IMR-90 (cell line): ENCODE data around the gene SIRT2. TPM values are rescaled to one million over a fixed set of nuclear protein-coding genes. Genes with fewer than 3 reads are reported as not detected.
A peak's percentile ranks its signal among the peaks of the same experiment; 100 is the strongest.

Experiments used
- ATAC-seq: fragments of 200-7000 bp; cut with Tn5 transposase; 2 replicates; pipeline ENCODE4 v1.9.1; 2020; ENCODE audit warnings: low read depth, mild to moderate bottlenecking, moderate library complexity
- BruUV-seq: library from RNA; stranded (reverse); fragments of 400-500 nt; replicated peaks from 2 replicates; lab custom pipeline; 2021; lab: Mats Ljungman, UMichigan
- CTCF ChIA-PET: fragments of 300-600 bp; formaldehyde crosslinking; extraction: SDS; loops from one replicate; lab custom pipeline; 2021; ENCODE audit warnings: antibody characterized with exemption; lab: Yijun Ruan, JAX
- POLR2A ChIA-PET: fragments of 300-600 bp; sonication (Branson Sonifier 250); formaldehyde crosslinking; loops from one replicate; lab custom pipeline; 2022; ENCODE audit warnings: antibody characterized with exemption; ENCODE audit not compliant: unreplicated experiment; lab: Charles Lee
- DNase-seq: peaks from one replicate; pipeline ENCODE4 v3.0.0; 2013
- H2AFZ ChIP-seq: replicated peaks from 2 replicates; pipeline ENCODE3; 2013; ENCODE audit warnings: low read length, mild to moderate bottlenecking; ENCODE audit not compliant: poor library complexity
- H2AK5ac ChIP-seq: 2 replicates; pipeline ENCODE4 v1.6.1; 2013; ENCODE audit warnings: low read depth, low read length, inconsistent platforms
- H2AK9ac ChIP-seq: replicated peaks from 2 replicates; pipeline ENCODE3; 2013; ENCODE audit warnings: mild to moderate bottlenecking, low read depth, low read length, moderate library complexity; ENCODE audit not compliant: poor library complexity
- H2BK120ac ChIP-seq: 2 replicates; pipeline ENCODE4 v1.6.1; 2013; ENCODE audit warnings: low read depth, low read length, inconsistent platforms
- H2BK15ac ChIP-seq: 3 replicates; pipeline ENCODE4 v1.6.1; 2013; ENCODE audit warnings: low read depth, low read length, inconsistent platforms
- H2BK20ac ChIP-seq: 2 replicates; pipeline ENCODE4 v1.6.1; 2013; ENCODE audit warnings: low read depth, mild to moderate bottlenecking, inconsistent platforms, low read length, moderate library complexity
- H2BK5ac ChIP-seq: 2 replicates; pipeline ENCODE4 v1.6.1; 2013; ENCODE audit warnings: mild to moderate bottlenecking, low read depth, low read length, inconsistent platforms; ENCODE audit not compliant: poor library complexity, severe bottlenecking
- H3K14ac ChIP-seq: replicated peaks from 2 replicates; pipeline ENCODE4 v1.6.1; 2013; ENCODE audit warnings: low read depth, low read length, inconsistent platforms
- H3K18ac ChIP-seq: 2 replicates; pipeline ENCODE4 v1.6.1; 2013; ENCODE audit warnings: low read depth, low read length, control low read depth
- H3K23ac ChIP-seq: 2 replicates; pipeline ENCODE4 v1.6.1; 2013; ENCODE audit warnings: low read depth, low read length, inconsistent platforms
- H3K27ac ChIP-seq: 2 replicates; pipeline ENCODE4 v1.5.1; 2013; ENCODE audit warnings: mild to moderate bottlenecking, control low read depth, low read length; ENCODE audit not compliant: insufficient read depth
- H3K27me3 ChIP-seq: 2 replicates; pipeline ENCODE4 v1.6.1; 2013; ENCODE audit warnings: low read length; ENCODE audit not compliant: control insufficient read depth, insufficient read depth
- H3K36me3 ChIP-seq: 2 replicates; pipeline ENCODE4 v1.6.1; 2013; ENCODE audit warnings: low read length, mixed read lengths; ENCODE audit not compliant: control insufficient read depth, insufficient read depth
- H3K4ac ChIP-seq: 2 replicates; pipeline ENCODE4 v1.6.1; 2013; ENCODE audit warnings: low read depth, low read length, inconsistent platforms
- H3K4me1 ChIP-seq: 2 replicates; pipeline ENCODE4 v1.6.1; 2013; ENCODE audit warnings: low read length, mixed read lengths; ENCODE audit not compliant: control insufficient read depth, insufficient read depth
- H3K4me2 ChIP-seq: 2 replicates; pipeline ENCODE4 v1.6.1; 2013; ENCODE audit warnings: low read depth, mild to moderate bottlenecking, control low read depth, low read length, moderate library complexity
- H3K4me3 ChIP-seq: 2 replicates; pipeline ENCODE4 v1.5.1; 2013; ENCODE audit warnings: low read depth, mild to moderate bottlenecking, control low read depth, low read length, moderate library complexity; ENCODE audit not compliant: insufficient read depth
- H3K56ac ChIP-seq: 2 replicates; pipeline ENCODE4 v1.6.1; 2013; ENCODE audit warnings: low read length, inconsistent platforms; ENCODE audit not compliant: insufficient read depth; ENCODE audit errors: extremely low read depth
- H3K79me1 ChIP-seq, 2 experiments: 2 replicates each; pipeline ENCODE4 v1.6.1; 2013; ENCODE audit warnings: low read length in 2 of 2, inconsistent platforms in 1 of 2, low read depth in 1 of 2
- H3K9ac ChIP-seq: 2 replicates; pipeline ENCODE4 v1.6.1; 2013; ENCODE audit warnings: low read depth, low read length, control low read depth
- H3K9me1 ChIP-seq: 2 replicates; pipeline ENCODE4 v1.6.1; 2013; ENCODE audit warnings: low read length, inconsistent platforms; ENCODE audit not compliant: insufficient read depth
- H3K9me3 ChIP-seq: 2 replicates; pipeline ENCODE4 v1.6.1; 2013; ENCODE audit warnings: low read length; ENCODE audit not compliant: control insufficient read depth, insufficient read depth
- H4K20me1 ChIP-seq: 2 replicates; pipeline ENCODE4 v1.6.1; 2013; ENCODE audit warnings: low read length, inconsistent platforms; ENCODE audit not compliant: insufficient read depth
- H4K5ac ChIP-seq: 2 replicates; pipeline ENCODE4 v1.6.1; 2013; ENCODE audit warnings: mild to moderate bottlenecking, low read depth, low read length, control low read depth
- H4K8ac ChIP-seq, 2 experiments: 2 replicates each; pipeline ENCODE4 v1.6.1; 2013; ENCODE audit warnings: low read depth in 2 of 2, low read length in 2 of 2, control low read depth in 1 of 2, inconsistent platforms in 1 of 2
- H4K91ac ChIP-seq: 2 replicates; pipeline ENCODE4 v1.6.1; 2013; ENCODE audit warnings: low read depth, low read length, inconsistent platforms; ENCODE audit not compliant: insufficient read depth
- CHD1 ChIP-seq: IDR thresholded peaks from 2 replicates; pipeline ENCODE4 v1.6.1; 2012; ENCODE audit warnings: low read depth, low read length, improper control_type of control experiment
- FOS ChIP-seq: fragments of 150-350 bp; IDR thresholded peaks from 2 replicates; pipeline ENCODE4 v1.6.1; 2016; ENCODE audit warnings: low read depth, low read length
- MAFK ChIP-seq: IDR thresholded peaks from 2 replicates; pipeline ENCODE4 v1.6.1; 2012; ENCODE audit warnings: low read depth, low read length, improper control_type of control experiment
- MAZ ChIP-seq: IDR thresholded peaks from 2 replicates; pipeline ENCODE4 v1.6.1; 2012; ENCODE audit warnings: low read depth, mild to moderate bottlenecking, low read length, improper control_type of control experiment, moderate library complexity, borderline replicate concordance
- POLR2A ChIP-seq: IDR thresholded peaks from 2 replicates; pipeline ENCODE4 v1.6.1; 2012; ENCODE audit warnings: mild to moderate bottlenecking, low read depth, low read length
- RFX5 ChIP-seq: IDR thresholded peaks from 2 replicates; pipeline ENCODE4 v1.8.0; 2012; ENCODE audit warnings: low read depth, mild to moderate bottlenecking, low read length, moderate library complexity
- SMC3 ChIP-seq: fragments of 150-350 bp; IDR thresholded peaks from 2 replicates; pipeline ENCODE4 v1.6.1; 2016; ENCODE audit warnings: low read depth, mild to moderate bottlenecking, antibody characterized with exemption, low read length, moderate library complexity
- WGBS, 2 experiments: methylation state at CpG; one replicate each; pipeline versions ENCODE4 v1.1.5 to v1.1.7; 2013; ENCODE audit warnings: missing lambda C conversion rate in 2 of 2; ENCODE audit not compliant: insufficient read length in 1 of 2; ENCODE audit errors: extremely low coverage in 2 of 2; 5-methylcytosine and 5-hydroxymethylcytosine counted together
- dilution Hi-C: fragments of 300-500 bp; cut with HindIII; formaldehyde crosslinking; loops from one replicate; pipeline ENCODE4 v1.14.3; 2018; ENCODE audit warnings: low sequenced_read_pairs; ENCODE audit not compliant: unreplicated experiment
- in situ Hi-C: fragments of 300-500 bp; cut with MboI; formaldehyde crosslinking; loops from 3 replicates; pipeline ENCODE4 v1.14.3; 2019; ENCODE audit warnings: low sequenced_read_pairs, inconsistent platforms, mixed read lengths
- intact Hi-C: fragments of 100-400 bp; cut with micrococcal nuclease; formaldehyde crosslinking; loops from 2 replicates; pipeline ENCODE4 v1.10.0; 2022
- polyA plus RNA-seq, 3 experiments: library from polyadenylated mRNA; depleted of rRNA; stranded (reverse); fragments of >200 nt; gene quantifications; 2 replicates each; pipeline ENCODE4 v1.2.3, GENCODE V29; 2012; ENCODE audit warnings: low replicate concordance in 1 of 3
- total RNA-seq: library from RNA; depleted of rRNA; stranded (reverse); fragments of >200 nt; gene quantifications from 2 replicates; pipeline ENCODE4 v1.2.3, GENCODE V29; 2012
- TF ChIP-seq, protein P1 (sequence below): conservative IDR thresholded peaks from 2 replicates; pipeline ENCODE4 v1.5.1; 2012; ENCODE audit warnings: mild to moderate bottlenecking, low read depth, low read length, improper control_type of control experiment
- TF ChIP-seq, protein P2 (sequence below): fragments of 150-350 bp; IDR thresholded peaks from 2 replicates; pipeline ENCODE4 v1.6.1; 2016; ENCODE audit warnings: low read depth, mild to moderate bottlenecking, low read length, moderate library complexity, borderline replicate concordance
- TF ChIP-seq, protein P3 (sequence below): fragments of 150-350 bp; IDR thresholded peaks from 2 replicates; pipeline ENCODE4 v1.6.1; 2017; ENCODE audit warnings: mild to moderate bottlenecking, antibody characterized with exemption, low read length, low read depth

SIRT2 gene
- total and polyA plus RNA-seq, 2 of the 4 experiments (the other 2 are of a cell fraction) = 43.0 to 50.0 TPM

DNA sequence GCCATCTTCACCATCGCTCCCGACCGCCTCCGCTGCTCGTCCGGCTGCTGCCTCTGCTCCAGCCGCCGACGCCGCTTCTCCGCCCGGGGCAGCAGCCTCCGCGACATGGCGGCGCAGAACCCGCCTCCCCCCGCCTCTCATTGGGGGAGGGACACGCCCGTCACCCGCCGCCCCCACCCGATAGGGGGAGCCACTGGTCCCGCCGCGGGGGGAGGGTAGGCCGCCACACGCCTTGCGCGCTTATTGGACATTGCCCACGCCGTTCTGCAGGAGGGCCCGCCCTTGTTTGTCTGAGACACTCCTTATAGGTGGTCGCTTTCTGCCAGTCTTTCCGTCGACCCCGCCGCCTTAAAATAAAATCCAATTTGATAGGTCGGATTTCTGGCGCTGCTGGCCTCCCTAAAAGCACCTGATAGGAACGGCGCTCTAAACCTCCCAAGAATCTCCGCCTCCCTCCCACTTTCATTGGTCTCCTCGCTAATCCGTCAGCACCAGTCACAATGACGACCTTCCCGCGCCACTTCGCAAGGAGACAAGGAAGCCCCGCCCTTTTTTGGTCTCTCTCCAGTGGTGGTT lies 49.5 kb downstream of the SIRT2 start, which contains the start of gene HNRNPL:
Gene HNRNPL (minus strand): TSS at position 127 of the 576 bp plus-strand sequence. CDS start 20 bp downstream, at position 107.
- Histone ChIP-seq H3K18ac (peak within 1 kb of the TSS; percentile 22; the same call in 1 of the 2 replicates), H4K20me1 (peaks cover 42% of the 10 kb centered on the region), H3K36me3 (peaks cover 24% of the 10 kb centered on the region), H2AK9ac (peak within 1 kb of the TSS; percentile 100), H4K8ac (peak within 1 kb of the TSS; percentile 51 to 94), H3K4me2 (peak within 1 kb of the TSS; percentile 89), H3K4ac (peak within 1 kb of the TSS; percentile 84), H2AK5ac (peak within 1 kb of the TSS; percentile 99), H3K79me1 (peaks cover 15 to 57% of the 10 kb centered on the region in 2 experiments), H4K91ac (peak within 1 kb of the TSS; percentile 88), H2BK120ac (peak within 1 kb of the TSS; percentile 48), H2BK5ac (peak within 1 kb of the TSS; percentile 85), H3K9me3 (no peaks in the 10 kb centered on the region), H3K14ac (peak within 1 kb of the TSS; percentile 83), H2AFZ (peak within 1 kb of the TSS; percentile 94), H2BK15ac (peak within 1 kb of the TSS; percentile 3; the same call in 1 of the 3 replicates), H4K5ac (peak within 1 kb of the TSS; percentile 52), H3K23ac (peak within 1 kb of the TSS; percentile 84), H3K4me1 (peaks cover 15% of the 10 kb centered on the region), H3K27me3 (no peaks in the 10 kb centered on the region), H2BK20ac (no peak within 1 kb of the TSS; the same call in 1 of the 2 replicates), H3K9ac (peak within 1 kb of the TSS; percentile 73), H3K9me1 (peaks cover 9% of the 10 kb centered on the region), H3K56ac (peak within 1 kb of the TSS; percentile 74), H3K27ac (peak within 1 kb of the TSS; percentile 72), H3K4me3 (peak within 1 kb of the TSS; percentile 54)
- intact Hi-C loops (loop anchor here (1.0 to 2.0 kb wide), 2 partner anchors 19 to 49 kb away; partner anchors contain the start of genes ECH1, NFKBIB and SIRT2), dilution Hi-C loops (no loop called here), in situ Hi-C loops (no loop called here)
- ChIA-PET POLR2A (interaction anchor here (1.0 kb wide), 1 partner anchor 203 kb away, joined by 4 read pairs; the partner anchor contains the start of gene ACTN4), CTCF (no interaction called here)
- WGBS, 2 experiments = 0% methylated on average over 10 of the region's 50 CpGs; no CpG with 5 or more reads in 1 of the 2 experiments
- TF ChIP-seq, protein P1, sequence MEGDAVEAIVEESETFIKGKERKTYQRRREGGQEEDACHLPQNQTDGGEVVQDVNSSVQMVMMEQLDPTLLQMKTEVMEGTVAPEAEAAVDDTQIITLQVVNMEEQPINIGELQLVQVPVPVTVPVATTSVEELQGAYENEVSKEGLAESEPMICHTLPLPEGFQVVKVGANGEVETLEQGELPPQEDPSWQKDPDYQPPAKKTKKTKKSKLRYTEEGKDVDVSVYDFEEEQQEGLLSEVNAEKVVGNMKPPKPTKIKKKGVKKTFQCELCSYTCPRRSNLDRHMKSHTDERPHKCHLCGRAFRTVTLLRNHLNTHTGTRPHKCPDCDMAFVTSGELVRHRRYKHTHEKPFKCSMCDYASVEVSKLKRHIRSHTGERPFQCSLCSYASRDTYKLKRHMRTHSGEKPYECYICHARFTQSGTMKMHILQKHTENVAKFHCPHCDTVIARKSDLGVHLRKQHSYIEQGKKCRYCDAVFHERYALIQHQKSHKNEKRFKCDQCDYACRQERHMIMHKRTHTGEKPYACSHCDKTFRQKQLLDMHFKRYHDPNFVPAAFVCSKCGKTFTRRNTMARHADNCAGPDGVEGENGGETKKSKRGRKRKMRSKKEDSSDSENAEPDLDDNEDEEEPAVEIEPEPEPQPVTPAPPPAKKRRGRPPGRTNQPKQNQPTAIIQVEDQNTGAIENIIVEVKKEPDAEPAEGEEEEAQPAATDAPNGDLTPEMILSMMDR = peak; percentile 64
- peak; percentile 90 for TF ChIP-seq FOS
- TF ChIP-seq MAZ = peak; percentile 69; the same call in 1 of the 2 replicates
- no peak for TF ChIP-seq RFX5
- TF ChIP-seq, protein P2, sequence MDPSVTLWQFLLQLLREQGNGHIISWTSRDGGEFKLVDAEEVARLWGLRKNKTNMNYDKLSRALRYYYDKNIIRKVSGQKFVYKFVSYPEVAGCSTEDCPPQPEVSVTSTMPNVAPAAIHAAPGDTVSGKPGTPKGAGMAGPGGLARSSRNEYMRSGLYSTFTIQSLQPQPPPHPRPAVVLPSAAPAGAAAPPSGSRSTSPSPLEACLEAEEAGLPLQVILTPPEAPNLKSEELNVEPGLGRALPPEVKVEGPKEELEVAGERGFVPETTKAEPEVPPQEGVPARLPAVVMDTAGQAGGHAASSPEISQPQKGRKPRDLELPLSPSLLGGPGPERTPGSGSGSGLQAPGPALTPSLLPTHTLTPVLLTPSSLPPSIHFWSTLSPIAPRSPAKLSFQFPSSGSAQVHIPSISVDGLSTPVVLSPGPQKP = no peak
- TF ChIP-seq, protein P3, sequence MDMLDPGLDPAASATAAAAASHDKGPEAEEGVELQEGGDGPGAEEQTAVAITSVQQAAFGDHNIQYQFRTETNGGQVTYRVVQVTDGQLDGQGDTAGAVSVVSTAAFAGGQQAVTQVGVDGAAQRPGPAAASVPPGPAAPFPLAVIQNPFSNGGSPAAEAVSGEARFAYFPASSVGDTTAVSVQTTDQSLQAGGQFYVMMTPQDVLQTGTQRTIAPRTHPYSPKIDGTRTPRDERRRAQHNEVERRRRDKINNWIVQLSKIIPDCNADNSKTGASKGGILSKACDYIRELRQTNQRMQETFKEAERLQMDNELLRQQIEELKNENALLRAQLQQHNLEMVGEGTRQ = 0 out of 2 replicates have a peak, but pooled peaks have one; percentile 10
- no peak for TF ChIP-seq MAFK
- TF ChIP-seq POLR2A = peak; percentile 96
- TF ChIP-seq SMC3 = no peak
- TF ChIP-seq CHD1 = peak; percentile 41; the same call in 1 of the 2 replicates
- no TSS peak for BruUV-seq
- ATAC-seq (peak; percentile 73), DNase-seq (peak; percentile 100)
